Measurements from ENCODE around the gene MYLIP. TPM values are rescaled to one million over a fixed set of nuclear protein-coding genes. Genes with fewer than 3 reads are reported as not detected.

MYLIP gene
- total and polyA plus RNA-seq, 8 donors, result 2.3 to 43.1 (median 13.7) TPM

DNA sequence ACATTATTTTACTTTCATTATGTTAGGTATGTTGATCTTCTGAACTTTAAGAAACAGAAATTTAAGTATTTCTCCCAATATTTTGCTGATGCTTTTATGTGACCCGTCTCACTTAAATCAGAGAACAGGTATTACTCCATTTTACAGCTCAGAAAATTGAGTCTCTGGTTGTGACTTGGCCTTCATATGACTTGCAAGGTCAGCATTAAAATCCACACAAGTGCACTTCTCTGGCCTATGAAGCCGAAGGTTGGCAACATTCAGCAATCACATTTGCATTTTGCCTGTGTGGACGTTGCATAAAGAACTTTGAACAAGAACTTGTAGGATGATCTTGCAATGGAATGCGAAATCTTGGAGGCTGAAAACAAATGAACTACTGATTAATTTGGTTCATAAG, 10.1 kb upstream of the MYLIP start:
- no peaks in the 10 kb centered on the region for H3K27me3 ChIP-seq
- no peaks in the 10 kb centered on the region for H3K36me3 ChIP-seq
- H3K9me3 ChIP-seq, result no peaks in the 10 kb centered on the region
- intact Hi-C loops (cut with DNase I; ENCODE audit: low total_unique reads), result no loop called here
- no peak overlapping the region for H3K27ac ChIP-seq
- H3K4me3 ChIP-seq, result no peak overlapping the region
- DNase-seq, result no peak
- no peaks in the 10 kb centered on the region for H3K4me1 ChIP-seq
- 87 to 93% (median 88%) methylated on average over 4 of the region's 4 CpGs for WGBS, 5 donors
- TF ChIP-seq POLR2AphosphoS5 (IDR thresholded peaks at IDR 0.05), result no peak
- TF ChIP-seq POLR2A (IDR thresholded peaks at IDR 0.05), result no peak
- no peak for TF ChIP-seq EP300 (IDR thresholded peaks at IDR 0.05)
- no peak for TF ChIP-seq CTCF (IDR thresholded peaks at IDR 0.05)

GRCh38 chr6:16121339-16121738, 7.5 kb upstream of the MYLIP start:
- no peaks in the 10 kb centered on the region for H3K27me3 ChIP-seq
- no peak overlapping the region for H3K27ac ChIP-seq
- no peaks in the 10 kb centered on the region for H3K36me3 ChIP-seq
- no peak for DNase-seq
- 93 to 98% (median 97%) methylated on average over 3 of the region's 3 CpGs for WGBS, 5 donors
- H3K4me1 ChIP-seq, result no peaks in the 10 kb centered on the region
- H3K9me3 ChIP-seq, result no peaks in the 10 kb centered on the region
- H3K4me3 ChIP-seq, result no peak overlapping the region
- intact Hi-C loops (cut with DNase I; ENCODE audit: low total_unique reads), result no loop called here
- TF ChIP-seq POLR2A (IDR thresholded peaks at IDR 0.05) (no peak), EP300 (IDR thresholded peaks at IDR 0.05) (no peak), POLR2AphosphoS5 (IDR thresholded peaks at IDR 0.05) (no peak), CTCF (IDR thresholded peaks at IDR 0.05) (no peak)

- intact Hi-C loops (cut with DNase I; ENCODE audit: low total_unique reads), result no loop called here
- no peak overlapping the region for H3K4me3 ChIP-seq
- H3K4me1 ChIP-seq, result no peaks in the 10 kb centered on the region
- H3K27ac ChIP-seq, result no peak overlapping the region
- no peak for DNase-seq
- no peaks in the 10 kb centered on the region for H3K36me3 ChIP-seq
- no peaks in the 10 kb centered on the region for H3K27me3 ChIP-seq
- no peaks in the 10 kb centered on the region for H3K9me3 ChIP-seq
- TF ChIP-seq POLR2A (IDR thresholded peaks at IDR 0.05) (no peak), CTCF (IDR thresholded peaks at IDR 0.05) (no peak), EP300 (IDR thresholded peaks at IDR 0.05) (no peak), POLR2AphosphoS5 (IDR thresholded peaks at IDR 0.05) (no peak)
These were observed 6.7 kb upstream of the MYLIP start for GRCh38 chr6:16122197-16122596.

DNA sequence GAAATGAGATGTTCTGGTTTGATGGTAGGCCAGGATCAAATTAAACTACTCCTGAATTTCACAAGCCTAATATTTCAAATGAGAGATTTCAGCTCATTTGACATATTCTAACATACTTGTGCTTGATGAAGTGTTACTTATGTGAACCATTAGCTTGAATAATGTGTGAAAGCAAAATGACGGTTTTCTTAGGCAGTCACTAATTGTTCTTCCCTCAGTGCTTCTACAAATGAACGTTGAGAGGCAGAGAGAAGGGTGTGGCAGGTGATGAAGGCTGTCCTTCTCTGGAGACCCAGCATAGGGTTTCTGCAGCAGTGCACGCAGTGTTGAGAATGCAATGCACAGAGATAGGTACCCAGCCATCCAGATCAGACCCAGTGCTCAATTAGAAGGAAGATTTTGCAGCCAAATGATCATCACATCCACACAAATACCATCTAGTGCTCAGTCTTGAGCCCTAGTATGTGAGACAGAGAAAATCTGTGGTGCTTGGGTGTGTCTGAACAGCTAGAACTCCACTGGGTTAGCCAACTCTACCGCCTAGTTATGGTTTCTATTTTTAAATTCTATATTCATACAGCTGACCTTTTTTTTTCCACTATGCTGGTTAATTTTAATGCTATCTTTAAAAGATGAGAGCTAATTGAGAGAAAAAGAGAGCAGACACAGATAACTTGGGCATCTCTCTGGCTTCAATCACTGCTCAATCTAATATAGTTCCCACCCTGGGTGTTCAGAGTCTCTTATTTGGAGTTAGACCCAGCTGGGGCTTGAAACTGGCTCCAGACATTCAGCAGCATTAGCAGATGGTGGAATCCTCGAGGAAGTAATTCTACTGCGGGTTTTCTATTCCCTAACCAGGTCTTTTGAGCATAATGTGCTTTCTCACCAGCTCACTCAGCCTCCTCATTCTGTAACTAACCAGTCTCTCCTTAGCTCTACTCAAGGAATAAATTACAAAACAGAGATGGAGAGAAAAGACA, 4.4 kb upstream of the MYLIP start:
- DNase-seq, result no peak
- H3K4me1 ChIP-seq, result peaks cover 0 to 4% (median 1%) of the 10 kb centered on the region in 4 donors
- no peak overlapping the region for H3K4me3 ChIP-seq
- no peak overlapping the region for H3K27ac ChIP-seq
- TF ChIP-seq POLR2A (IDR thresholded peaks at IDR 0.05), result no peak
- no peak for TF ChIP-seq POLR2AphosphoS5 (IDR thresholded peaks at IDR 0.05)
- TF ChIP-seq EP300 (IDR thresholded peaks at IDR 0.05), result no peak
- no peak for TF ChIP-seq CTCF (IDR thresholded peaks at IDR 0.05)
- H3K36me3 ChIP-seq, result no peaks in the 10 kb centered on the region
- intact Hi-C loops (cut with DNase I; ENCODE audit: low total_unique reads), result no loop called here
- 60 to 70% (median 68%) methylated on average over 6 of the region's 6 CpGs for WGBS, 5 donors
- no peaks in the 10 kb centered on the region for H3K9me3 ChIP-seq
- no peaks in the 10 kb centered on the region for H3K27me3 ChIP-seq
